Epithelial cell of esophagus (primary cell): ENCODE results near the gene DHH.

ENCODE experiments used
- DNase-seq: peaks from one replicate; pipeline ENCODE4 v3.0.0; 2010; ENCODE audit warnings: low read depth
- H3K4me3 ChIP-seq: 2 replicates; pipeline ENCODE4 v1.5.1; 2011; ENCODE audit warnings: mild to moderate bottlenecking, low read length, control low read depth
- TF ChIP-seq, protein P1 (sequence below): IDR thresholded peaks from 2 replicates; pipeline ENCODE4 v1.5.1; 2011; ENCODE audit warnings: low read depth, mild to moderate bottlenecking, low read length, control low read depth, inconsistent platforms; ENCODE audit not compliant: insufficient read depth; ENCODE audit errors: missing control alignments

DHH gene

DNA sequence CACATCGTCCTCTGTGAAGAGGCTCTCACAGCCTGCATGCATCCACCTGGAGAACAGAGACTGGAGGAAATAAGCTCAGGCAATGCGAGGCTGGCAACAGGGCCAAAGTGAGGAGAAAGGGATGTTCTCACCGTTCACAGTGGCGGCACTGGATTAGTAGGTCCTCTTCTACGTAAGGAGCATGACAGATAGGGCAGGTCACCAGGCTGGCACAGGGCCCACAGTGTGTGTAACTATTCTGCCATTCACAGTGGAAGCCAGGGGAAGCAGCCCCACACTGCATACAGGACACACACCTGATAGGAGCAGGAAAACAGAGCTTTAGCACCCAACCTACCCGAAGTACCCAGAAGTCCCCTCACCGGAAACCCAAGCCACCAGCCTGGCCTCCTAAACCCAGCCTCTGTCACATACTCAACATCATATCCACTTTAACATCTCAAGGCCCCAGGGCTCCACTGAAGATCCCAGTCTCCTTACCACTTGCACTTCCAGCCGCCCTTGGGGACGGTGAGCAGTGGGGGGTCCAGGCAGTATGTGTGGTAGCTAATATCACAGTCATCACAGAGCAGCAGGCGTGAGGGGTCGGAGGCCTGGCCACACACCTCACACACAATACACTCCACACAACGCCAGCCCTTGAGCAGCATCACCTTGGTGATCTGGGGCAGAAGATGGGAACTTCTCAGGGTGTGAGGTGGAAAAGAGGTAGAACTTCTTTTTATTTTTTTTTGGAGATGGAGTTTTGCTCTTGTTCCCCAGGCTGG lies 48.3 kb downstream of the DHH start:
- H3K4me3 ChIP-seq: no peak overlapping the region
- no peak for DNase-seq
- TF ChIP-seq, protein P1, sequence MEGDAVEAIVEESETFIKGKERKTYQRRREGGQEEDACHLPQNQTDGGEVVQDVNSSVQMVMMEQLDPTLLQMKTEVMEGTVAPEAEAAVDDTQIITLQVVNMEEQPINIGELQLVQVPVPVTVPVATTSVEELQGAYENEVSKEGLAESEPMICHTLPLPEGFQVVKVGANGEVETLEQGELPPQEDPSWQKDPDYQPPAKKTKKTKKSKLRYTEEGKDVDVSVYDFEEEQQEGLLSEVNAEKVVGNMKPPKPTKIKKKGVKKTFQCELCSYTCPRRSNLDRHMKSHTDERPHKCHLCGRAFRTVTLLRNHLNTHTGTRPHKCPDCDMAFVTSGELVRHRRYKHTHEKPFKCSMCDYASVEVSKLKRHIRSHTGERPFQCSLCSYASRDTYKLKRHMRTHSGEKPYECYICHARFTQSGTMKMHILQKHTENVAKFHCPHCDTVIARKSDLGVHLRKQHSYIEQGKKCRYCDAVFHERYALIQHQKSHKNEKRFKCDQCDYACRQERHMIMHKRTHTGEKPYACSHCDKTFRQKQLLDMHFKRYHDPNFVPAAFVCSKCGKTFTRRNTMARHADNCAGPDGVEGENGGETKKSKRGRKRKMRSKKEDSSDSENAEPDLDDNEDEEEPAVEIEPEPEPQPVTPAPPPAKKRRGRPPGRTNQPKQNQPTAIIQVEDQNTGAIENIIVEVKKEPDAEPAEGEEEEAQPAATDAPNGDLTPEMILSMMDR: no peak

DNA sequence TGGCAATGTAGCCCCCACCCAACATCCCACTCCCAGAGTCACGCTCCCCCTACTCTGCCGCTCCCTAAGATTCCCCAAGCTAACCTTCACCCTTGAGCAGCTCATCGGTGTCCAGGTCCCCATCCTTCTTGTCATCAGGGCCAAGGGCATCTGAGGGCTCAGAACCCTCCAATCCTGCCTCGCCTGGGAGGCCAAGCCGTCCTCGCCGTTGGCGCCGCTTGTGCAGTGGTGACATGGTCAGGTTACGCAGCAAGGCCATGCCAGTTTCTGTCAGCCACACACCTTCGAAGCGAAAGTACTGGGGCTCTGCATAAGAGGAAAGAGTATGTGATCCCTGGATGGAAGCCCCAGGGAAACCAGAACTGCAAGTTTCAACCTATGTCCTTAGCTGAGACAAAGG lies 49.9 kb downstream of the DHH start:
- H3K4me3 ChIP-seq: no peak overlapping the region
- DNase-seq: no peak
- TF ChIP-seq, protein P1: no peak

- DNase-seq: peak; percentile 64
- no peak overlapping the region for H3K4me3 ChIP-seq
- TF ChIP-seq, protein P1: peak; percentile 81
Observed at GRCh38 chr12:49043856-49044258, 50.7 kb downstream of the DHH start.

GRCh38 chr12:49043241-49043640 lies 51.4 kb downstream of the DHH start:
- no peak overlapping the region for H3K4me3 ChIP-seq
- DNase-seq: no peak
- TF ChIP-seq, protein P1: no peak

GRCh38 chr12:49041881-49042484 lies 52.6 kb downstream of the DHH start:
- H3K4me3 ChIP-seq: no peak overlapping the region
- TF ChIP-seq, protein P1: no peak
- no peak for DNase-seq

- no peak overlapping the region for H3K4me3 ChIP-seq
- no peak for DNase-seq
- TF ChIP-seq, protein P1: no peak
Observed at GRCh38 chr12:49041036-49041880, 53.3 kb downstream of the DHH start.
